Measurements from ENCODE around the gene CNTNAP1.
"Not testable (repeated sequence)": the region's sequence is repeated elsewhere in the genome, so short reads cannot be mapped to it uniquely, and the experiment has no call there.

Gene CNTNAP1

DNA sequence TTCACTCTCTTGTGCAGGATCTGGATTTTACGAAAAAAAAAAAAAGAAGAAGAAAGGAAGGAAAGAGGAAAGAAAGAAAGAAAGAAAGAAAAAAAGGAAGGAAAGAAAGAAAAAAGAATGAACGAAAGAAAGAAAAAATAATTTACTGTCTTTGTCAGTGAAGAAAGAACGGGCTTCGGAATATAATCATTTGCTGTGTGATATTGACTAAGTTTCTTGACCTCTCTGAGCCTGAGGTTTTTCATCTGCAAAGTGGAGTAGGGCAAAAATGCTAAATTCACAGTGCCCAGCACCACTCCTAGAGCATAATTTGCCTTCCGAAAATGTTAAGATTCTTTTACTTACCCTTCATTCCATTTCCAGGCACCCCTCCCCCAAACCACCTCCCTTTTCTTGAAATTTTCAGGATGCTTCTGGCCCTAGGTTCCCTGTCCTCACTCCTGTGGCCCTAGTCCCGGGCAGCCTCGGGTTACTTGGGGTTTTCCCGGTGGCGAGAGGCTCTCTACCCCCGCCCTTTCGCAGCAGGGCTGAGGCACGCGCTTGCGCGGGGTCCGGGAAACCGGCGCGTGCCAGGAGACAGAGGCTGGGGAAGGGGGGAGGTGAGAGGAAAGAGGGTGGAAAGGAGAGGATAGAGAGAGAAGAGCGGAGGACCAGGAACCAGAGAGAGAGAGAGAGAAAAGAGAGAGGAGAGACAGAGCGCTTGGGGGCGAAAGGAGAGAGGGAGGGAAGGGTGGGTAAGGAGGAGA, at the start of gene CNTNAP1:
TSS of gene CNTNAP1 (plus strand) at position 556 of the 746 bp plus-strand sequence. CDS start 299 bp downstream, outside the sequence.
- no peak for FAIRE-seq
- peak; percentile 78 for DNase-seq (ENCODE audit: low spot score)

DNA sequence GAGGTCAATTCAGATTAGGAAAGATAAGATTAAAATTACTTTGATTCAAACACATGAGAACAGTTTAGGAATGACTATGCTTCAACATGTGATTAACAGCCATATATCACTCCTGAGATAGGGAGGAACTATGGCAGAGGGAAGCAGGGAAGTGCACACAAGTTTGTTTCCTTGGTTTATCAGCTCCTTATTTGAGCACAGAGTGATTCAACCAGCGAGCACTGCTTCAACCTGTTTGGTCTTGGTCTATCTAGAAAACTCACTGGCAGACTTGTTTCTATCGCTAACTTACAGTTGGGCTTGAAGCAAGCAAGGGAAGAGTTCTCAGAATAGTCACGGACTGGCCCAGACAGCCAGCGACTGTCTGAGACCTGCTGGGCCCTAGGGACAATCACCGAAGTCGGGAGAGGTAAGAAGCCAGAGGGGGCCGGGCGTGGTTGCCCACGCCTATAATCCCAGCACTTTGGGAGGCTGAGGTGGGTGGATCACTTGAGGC, 49.3 kb upstream of the CNTNAP1 start:
- FAIRE-seq: no peak
- DNase-seq (ENCODE audit: low spot score): no peak

DNA sequence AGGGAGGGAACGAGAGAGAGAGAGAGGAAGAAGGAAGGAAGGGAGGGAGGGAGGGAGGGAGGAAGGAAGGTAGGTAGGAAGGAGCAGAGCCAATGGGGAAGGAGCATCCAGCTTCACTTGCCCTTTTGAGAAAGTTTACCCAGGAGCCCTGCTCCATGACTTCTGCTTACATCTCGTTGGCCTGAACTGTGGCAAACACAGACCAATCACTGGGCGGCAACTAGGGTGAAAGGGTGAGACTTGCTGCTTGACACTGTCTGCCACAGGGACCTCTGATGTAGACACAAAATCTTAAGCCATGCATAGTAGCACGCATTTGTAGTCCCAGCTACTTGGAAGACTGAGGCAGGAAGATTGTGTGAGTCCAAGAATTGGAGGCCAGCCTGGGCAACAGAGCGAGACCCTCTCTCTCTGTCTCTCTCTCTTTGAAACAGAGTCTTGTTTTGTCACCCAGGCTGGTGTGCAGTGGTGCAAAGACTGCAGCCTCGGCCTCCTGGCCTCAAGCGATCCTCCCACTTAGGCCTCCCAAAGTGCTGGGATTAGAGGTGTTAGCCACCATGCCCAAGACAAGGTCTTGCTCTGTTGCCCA, 42.7 kb upstream of the CNTNAP1 start:
- DNase-seq (ENCODE audit: low spot score) (no peak), FAIRE-seq (no peak)

DNA sequence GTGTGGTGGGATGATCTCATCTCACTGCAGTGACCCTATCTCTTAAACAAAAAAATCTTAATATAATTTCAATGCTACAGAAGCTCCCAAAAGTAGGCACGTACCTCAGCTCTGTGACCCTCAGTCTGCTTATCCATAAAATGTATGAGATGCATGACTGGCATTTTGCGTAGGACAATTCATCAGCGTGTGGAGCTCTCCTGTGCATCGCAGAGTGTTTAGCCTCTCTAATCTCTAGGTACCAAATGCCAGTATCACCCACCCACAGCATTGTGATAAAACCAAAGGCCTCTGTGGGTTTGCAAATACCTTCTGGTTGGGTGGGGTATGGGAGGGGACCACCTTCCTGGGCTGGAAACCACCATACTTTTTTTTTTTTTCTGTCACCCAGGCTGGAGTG, 42.2 kb upstream of the CNTNAP1 start:
- no peak for FAIRE-seq

DNA sequence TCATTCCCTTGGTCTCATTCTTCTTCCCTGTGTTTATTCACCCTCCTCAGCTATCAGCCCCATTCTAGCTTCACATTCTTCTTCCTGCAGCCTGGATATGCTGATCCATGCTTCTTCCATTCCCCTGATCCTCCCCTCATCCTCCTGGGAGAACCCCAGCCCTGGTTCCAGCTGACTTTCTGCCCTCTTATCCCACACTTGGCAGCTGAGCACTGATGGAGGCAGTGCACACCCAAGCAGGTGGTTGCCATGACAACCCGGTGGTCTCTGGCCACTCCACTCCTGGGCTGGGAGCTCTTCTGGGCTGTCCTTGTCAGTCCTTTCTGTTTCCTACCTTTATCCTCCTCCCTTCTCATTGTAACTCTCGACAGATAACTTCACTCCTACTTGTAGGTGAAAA, 40.0 kb upstream of the CNTNAP1 start:
- no peak for FAIRE-seq
- DNase-seq (ENCODE audit: low spot score): no peak

More for the DNA sequence above, 42.2 kb upstream of the CNTNAP1 start:
- DNase-seq (ENCODE audit: low spot score): no peak

DNA sequence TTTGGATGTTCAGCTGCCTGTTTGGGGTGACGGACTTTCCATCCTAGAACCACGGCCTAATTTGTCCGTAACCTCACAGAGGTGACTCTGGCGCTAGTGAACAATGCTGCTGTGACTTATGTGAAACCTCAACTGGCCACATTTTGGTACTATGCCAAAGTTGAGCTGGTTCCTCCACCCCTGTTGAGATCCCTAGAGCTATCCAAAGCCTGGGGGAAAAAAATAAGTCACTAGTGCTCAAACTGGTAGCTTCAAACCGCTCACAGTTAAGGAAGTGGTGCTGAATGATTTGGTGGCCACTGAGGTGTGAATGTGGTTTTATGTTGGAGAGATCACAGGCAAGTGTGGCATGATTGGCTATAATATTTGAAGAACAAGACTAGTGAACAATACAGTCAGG, 34.6 kb upstream of the CNTNAP1 start:
- no peak for DNase-seq (ENCODE audit: low spot score)
- FAIRE-seq: no peak

DNA sequence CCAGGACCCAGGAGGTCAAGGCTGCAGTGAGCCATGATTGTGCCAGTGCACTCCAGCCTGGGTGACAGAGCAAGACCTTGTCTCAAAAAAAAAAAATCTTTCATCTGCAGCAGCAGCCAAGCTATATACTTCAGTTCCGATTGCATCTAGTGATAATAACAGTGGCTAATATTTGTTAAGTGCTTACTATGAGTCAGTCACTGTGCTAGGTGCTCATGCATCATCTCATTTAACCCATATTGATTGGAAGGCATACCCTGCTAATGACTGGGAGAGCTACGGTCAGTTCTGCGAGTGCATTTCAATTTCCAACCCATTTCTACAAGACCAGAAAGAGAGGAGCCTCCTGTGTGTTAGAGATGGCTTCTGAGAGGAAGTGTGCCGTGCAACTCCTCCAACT, 30.9 kb upstream of the CNTNAP1 start:
- no peak for DNase-seq (ENCODE audit: low spot score)
- no peak for FAIRE-seq

DNA sequence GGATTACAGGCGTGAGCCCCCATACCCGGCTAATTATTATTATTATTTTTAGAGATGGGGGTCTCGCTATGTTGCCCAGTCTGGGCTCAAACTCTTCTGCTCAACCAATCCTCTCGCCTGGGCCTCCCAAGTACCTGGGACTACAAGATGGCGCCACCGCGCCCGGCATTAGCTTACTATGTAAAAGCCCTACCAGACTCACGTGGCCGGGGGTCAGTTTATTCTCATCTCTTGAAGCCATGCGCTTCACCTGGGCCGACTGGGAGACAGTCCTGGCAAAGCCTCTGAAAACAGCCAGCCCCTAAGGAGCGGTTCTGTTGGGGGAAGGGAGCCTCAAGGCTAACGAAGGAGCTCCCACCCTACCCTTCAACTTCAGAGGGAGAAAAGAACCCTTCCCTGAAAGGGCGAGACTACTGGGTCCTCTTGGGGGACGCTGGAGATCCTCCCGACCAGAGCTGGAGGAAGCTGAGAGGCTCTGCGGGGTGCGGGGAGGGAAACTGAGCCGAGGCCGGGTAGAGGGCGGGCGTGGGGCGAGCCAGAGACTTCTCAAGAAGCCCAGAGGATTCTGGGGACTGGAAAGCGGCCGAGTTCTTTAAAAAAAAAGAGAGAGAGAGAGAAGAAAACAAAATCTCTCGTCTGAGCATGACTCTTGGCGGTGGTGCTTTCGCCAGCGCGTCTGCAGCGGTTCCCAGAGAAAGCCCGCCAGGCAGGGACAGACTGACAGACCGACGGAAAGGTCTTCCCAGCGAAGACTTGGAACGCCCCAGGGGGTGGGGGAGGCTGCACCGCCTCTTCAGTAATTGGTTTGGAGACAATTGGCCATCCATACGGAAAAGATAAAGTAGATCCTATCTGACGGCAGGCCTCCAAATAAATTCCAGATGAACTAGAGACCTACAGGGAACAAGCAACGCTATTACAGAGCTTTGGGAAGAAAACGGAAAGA, 28.9 kb upstream of the CNTNAP1 start:
- FAIRE-seq (no peak), DNase-seq (ENCODE audit: low spot score) (no peak)

DNA sequence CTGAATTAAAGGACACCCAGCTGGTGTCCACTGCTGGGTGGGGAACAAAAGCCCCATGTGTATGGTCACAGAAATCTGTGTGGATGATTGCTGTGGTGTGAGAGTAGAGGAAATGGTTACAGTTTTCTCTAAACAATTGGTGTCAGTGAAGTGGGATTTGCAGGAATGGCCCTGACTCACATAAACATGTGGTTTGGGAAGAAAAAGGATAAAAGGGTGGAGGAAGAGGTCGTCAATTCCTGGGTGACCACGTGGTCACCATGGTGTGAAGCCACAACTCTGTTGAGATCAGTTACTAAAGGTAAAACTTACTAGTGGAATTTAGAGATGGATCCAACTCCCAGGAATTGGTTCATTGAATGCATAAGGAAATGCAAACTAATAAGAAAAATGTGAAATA, 26.8 kb upstream of the CNTNAP1 start:
- DNase-seq (ENCODE audit: low spot score) (peak; percentile 36), FAIRE-seq (no peak)

DNA sequence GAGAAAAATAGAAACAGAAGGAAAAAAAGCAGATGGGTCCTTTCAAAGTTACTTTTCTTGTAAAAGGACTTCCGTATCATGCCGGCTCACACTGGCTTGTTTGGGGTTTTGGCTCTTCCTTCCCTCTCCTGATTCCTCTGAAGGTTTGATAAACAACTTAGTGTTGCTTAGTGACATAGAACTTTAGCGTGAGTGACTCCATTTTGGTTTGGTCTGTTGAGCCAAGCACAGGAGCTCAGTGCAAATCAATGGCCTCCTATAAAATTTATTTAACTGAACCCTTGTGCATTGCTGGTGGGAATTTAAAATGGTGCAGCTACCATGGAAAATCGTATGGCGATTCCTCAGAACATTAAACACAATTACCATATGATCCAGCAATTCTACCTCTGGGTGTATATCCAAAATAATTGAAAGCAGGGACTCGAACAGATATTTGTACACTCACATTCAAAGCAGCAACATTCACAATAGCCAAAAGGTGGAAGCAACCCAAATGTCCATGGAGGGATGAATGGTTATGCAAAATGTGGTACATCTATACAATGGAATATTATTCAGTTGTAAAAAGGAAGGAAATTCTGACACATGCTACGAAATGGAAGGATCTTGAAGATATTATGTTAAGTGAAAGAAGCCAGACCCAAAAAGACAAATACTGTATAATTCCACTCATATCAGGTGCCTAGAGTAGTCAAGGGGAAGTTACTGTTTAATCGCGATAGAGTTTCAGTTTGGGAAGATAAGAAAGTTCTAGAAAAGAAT, 24.3 kb upstream of the CNTNAP1 start:
- DNase-seq (ENCODE audit: low spot score) (no peak), FAIRE-seq (no peak)

DNA sequence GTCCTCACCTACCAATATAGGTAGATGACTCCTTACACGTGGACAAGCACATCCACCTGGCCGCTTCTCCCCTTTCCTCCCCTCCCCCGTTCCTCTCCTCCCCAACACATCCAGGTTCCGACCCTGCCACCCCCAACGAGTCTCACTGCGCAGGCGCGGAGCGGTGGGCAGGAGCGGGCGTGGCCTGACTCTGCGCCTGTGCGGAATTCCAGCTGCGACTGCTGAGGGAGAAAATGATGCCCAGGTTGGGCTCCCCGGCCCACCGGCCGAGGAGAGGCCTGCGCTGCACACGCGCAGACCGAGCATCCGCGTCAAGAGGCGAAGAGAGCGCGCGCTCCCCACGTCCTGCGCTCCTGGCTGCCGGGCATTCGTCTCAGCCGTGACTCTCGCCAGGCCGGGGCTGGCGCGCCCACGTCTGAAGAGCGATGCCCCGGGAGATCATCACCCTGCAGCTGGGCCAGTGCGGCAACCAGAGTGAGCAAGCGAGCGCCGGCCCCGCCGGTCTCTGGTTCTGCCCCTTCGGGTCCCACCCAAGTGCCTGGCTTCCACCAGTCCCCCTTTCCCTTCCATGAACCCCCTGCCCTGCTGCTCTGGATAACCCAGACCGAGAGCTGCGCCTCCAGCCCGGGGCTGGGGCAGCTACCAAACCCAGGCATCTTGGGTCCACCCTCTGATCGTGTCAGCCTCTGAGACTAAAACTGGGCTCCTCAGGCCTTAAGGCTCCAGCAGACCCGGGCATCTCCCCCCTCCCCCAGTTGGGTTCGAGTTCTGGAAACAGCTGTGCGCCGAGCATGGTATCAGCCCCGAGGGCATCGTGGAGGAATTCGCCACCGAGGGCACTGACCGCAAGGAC, 23.0 kb upstream of the CNTNAP1 start, which contains the start of gene TUBG2:
TSS of gene TUBG2 (plus strand) at position 206 of the 853 bp plus-strand sequence. CDS start at position 426, 220 bp downstream.
- no peak for FAIRE-seq

DNA sequence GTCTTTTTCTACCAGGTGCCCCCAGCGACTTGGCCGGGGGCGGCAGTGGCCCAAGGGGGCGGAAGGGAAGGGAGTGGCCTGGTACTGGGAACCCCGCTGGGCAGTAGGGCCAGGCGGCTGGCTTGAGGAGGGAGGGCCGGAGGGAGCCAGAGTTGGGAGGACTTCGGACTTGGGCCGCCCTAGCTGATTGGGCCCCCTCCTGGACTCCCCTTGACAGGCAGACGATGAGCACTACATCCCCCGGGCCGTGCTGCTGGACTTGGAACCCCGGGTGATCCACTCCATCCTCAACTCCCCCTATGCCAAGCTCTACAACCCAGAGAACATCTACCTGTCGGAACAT, 22.4 kb upstream of the CNTNAP1 start:
- DNase-seq (ENCODE audit: low spot score); FAIRE-seq: not testable (repeated sequence)

More for the DNA sequence above, 23.0 kb upstream of the CNTNAP1 start, which contains the start of gene TUBG2:
- DNase-seq (ENCODE audit: low spot score): peak; percentile 22

DNA sequence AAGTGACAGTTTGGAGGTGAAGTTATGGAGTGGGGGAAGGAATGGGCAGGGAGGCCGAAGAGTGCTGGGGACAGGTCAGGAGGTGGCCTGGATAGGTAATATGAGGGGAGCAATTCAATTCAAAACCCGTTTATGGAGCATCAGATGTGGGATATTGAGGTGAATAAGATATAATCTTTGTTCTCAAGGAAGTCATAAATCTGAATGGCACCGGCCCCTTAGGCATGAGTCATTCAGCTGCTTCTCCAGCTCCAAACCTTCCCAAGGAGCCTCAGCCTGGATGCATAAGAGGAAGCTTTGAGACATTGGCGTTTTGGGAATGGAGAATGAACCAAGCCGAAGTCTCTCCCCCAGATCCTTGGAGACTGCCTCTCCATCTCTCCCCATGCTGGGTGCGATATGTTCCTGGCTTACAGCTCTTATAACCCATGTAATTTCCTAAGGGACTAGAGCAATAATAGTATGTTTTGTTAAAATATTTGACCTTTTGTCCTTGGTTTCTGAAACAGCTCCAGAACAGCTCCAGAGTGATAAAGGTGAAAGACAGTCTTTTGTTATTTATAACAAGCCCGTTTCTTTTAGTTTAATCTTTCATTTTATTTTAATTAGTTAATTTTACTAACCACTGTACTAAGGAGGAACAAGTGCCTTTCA, 21.5 kb upstream of the CNTNAP1 start:
- no peak for FAIRE-seq
- peak; percentile 80 for DNase-seq (ENCODE audit: low spot score)

DNA sequence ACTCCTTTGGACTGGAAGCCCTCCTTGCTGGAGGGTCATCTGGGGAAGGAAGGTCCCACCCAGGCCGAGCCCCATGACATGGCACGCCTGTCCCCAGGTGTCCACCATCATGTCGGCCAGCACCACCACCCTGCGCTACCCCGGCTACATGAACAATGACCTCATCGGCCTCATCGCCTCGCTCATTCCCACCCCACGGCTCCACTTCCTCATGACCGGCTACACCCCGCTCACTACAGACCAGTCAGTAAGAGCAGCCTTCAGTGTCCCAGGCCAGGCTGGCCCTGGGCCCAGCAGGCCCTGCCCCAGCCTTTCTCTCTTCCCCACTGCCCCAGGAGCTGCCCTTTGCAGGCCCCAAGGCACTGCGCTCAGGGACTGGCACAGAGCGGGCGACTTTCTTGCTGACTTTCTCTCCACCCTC, 16.7 kb upstream of the CNTNAP1 start:
- no peak for DNase-seq (ENCODE audit: low spot score)
- FAIRE-seq: peak; percentile 9

DNA sequence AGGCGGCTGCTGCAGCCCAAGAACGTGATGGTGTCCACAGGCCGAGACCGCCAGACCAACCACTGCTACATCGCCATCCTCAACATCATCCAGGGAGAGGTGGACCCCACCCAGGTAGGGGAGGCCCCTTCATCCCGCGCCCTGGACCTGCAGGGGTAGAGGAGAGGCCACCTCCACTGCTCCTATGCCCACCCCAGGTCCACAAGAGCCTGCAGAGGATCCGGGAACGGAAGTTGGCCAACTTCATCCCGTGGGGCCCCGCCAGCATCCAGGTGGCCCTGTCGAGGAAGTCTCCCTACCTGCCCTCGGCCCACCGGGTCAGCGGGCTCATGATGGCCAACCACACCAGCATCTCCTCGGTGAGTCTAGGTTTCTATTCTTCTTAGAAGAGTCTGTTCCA, 16.2 kb upstream of the CNTNAP1 start:
- FAIRE-seq: peak; percentile 74
- DNase-seq (ENCODE audit: low spot score): not testable (repeated sequence)

DNA sequence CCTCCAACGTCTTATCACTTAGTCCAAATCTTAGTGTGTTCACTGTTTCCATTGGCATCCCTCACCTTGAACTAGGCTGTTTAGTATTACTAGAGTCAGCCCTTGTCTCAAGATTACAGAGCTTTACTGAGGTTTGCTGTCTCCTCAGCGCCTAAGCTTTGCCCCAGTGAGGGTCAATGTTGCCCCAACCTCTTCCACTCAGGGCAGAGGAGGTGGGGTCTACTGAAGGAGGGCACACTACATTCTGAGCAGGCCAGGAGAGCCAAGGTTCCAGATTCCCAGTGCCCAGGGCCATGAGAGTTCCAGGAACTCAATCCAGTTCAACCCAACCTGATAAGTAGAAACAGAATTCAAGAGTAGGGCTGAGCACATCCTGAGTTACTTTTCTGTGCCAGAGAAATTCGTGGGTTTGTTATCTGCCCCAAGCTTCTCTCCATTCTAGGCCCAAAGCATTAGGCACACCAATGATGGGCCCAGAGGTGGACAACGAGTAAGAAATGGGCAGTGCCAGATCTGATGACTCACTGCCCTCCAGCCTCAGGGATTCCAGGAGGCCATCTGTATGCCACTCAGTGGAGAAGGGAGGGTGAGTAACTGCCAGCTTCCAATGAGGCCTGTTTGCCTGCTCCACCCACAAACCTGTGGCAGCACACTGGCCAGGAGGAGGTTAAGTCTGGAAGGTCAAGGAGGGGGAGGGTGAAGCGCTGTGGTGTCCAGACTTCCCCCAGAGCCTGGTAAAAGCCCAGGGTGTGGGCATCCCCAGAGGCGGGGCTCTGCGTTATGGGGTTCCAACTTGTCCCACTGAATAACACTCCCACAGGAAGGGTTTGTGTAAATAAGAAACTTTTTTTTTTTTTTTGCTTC, 15.0 kb upstream of the CNTNAP1 start:
- FAIRE-seq (peak; percentile 37), DNase-seq (ENCODE audit: low spot score) (peak; percentile 64)

DNA sequence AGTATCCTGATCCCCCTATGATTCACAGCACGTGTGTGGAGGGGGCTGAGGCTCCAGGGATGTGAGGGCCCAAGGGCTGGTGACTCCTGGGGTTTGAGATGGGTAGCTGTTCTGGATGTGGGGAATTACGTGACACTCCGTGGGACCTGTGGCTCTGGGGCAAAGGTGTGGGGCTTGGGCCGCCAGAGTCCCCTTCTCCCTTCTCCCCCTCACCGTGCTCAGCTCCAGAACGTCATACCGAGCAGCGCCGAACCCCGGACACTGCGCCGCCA, 12.7 kb upstream of the CNTNAP1 start:
- DNase-seq (ENCODE audit: low spot score): no peak
- FAIRE-seq: no peak

DNA sequence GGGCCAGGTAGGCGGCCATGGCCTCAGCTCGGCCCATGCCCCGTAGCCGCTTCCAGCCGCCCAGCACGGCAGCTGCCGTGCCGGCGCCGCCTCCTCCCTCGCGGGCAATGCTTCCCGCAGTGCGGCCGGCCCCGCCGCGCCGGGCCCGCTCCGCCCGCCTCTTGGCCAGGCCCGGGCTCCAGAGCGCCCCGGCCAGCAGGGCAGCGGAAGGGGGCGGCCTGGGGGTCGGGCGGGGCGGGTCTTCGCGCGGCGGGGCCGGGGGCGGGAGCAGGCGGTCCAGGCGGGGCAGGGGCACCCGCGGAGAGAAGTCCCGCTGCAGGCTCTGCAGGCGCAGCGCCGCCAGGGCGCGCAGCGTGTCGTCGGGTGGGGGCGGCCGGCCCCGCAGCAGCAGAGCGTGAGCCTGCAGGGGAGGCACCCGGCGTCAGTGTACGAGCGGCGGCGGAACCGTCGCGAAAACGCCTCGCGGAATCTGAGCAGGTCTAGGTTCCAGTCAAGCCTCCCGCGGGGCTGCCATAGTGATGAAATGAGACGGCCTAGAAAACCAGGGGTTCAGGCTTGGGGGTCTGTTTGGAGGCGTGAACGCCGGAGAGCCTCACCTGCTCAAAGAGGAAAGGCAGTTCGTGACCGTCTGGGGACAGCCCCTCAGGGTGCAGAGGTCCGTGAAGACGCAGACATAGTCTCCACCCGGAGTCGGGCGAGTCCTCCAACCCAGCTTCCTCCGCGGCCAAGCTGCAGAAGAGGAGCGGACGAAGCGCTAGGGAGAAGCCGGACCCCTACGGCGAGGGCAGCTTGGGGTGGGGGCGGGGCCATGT, 12.1 kb upstream of the CNTNAP1 start:
- no peak for DNase-seq (ENCODE audit: low spot score)
- FAIRE-seq: no peak
